Omental fat pad (tissue), 4 donors: ENCODE results near the gene ZNF544. TPM values are rescaled to one million over a fixed set of nuclear protein-coding genes. Genes with fewer than 3 reads are reported as not detected.

Experiments used
- ATAC-seq: fragments of 150-250 bp; one replicate; pipeline ENCODE4 v1.9.1; 2016; ENCODE audit warnings: mild to moderate bottlenecking, moderate library complexity; ENCODE audit not compliant: low FRiP score
- DNase-seq: peaks from one replicate; pipeline ENCODE4 v3.0.0-alpha.2; 2019; ENCODE audit warnings: low spot score
- total RNA-seq, 4 donors: library from RNA; depleted of rRNA; stranded (reverse); fragments of >200 nt; gene quantifications; one replicate each; pipeline ENCODE4 v1.1.0, GENCODE V29; 2016
- TF ChIP-seq, protein P1 (sequence below), 3 donors: fragments of 450-650 bp; IDR thresholded peaks; one replicate each; pipeline ENCODE4 v1.5.1; 2016 to 2017; ENCODE audit warnings: antibody characterized with exemption in 3 of 3, mild to moderate bottlenecking in 3 of 3, moderate library complexity in 2 of 3

ZNF544 gene
- total RNA-seq, 4 donors from 2014 or later = 21.2 to 31.2 (median 28.4) TPM

- TF ChIP-seq, protein P1, sequence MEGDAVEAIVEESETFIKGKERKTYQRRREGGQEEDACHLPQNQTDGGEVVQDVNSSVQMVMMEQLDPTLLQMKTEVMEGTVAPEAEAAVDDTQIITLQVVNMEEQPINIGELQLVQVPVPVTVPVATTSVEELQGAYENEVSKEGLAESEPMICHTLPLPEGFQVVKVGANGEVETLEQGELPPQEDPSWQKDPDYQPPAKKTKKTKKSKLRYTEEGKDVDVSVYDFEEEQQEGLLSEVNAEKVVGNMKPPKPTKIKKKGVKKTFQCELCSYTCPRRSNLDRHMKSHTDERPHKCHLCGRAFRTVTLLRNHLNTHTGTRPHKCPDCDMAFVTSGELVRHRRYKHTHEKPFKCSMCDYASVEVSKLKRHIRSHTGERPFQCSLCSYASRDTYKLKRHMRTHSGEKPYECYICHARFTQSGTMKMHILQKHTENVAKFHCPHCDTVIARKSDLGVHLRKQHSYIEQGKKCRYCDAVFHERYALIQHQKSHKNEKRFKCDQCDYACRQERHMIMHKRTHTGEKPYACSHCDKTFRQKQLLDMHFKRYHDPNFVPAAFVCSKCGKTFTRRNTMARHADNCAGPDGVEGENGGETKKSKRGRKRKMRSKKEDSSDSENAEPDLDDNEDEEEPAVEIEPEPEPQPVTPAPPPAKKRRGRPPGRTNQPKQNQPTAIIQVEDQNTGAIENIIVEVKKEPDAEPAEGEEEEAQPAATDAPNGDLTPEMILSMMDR (IDR thresholded peaks at IDR 0.05) = no peak
- ATAC-seq = no peak
- no peak for DNase-seq
These were observed 24.8 kb upstream of the ZNF544 start for GRCh38 chr19:58203814-58204475.

DNA sequence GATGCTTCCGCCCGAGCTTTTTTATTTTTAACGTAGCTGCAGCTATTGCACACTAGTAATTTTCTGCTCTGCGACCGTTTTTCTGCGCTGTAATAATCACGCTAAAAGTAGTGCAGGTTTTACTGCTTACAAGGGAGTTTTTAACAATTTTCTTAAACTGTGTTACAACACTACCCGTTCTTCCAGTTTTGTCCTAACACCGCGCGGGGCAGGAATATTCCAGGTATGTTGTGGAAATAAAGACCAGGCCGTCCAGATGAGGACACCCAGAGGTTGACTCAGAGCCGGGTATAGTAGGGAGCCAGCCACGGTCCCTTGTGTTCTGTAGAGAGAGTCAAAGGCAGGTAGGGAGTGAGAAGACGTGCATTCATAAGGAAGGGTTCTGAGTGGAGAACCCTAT is 24.1 kb upstream of the ZNF544 start:
- no peak for ATAC-seq
- TF ChIP-seq, protein P1 (IDR thresholded peaks at IDR 0.05) = no peak
- DNase-seq = no peak

DNA sequence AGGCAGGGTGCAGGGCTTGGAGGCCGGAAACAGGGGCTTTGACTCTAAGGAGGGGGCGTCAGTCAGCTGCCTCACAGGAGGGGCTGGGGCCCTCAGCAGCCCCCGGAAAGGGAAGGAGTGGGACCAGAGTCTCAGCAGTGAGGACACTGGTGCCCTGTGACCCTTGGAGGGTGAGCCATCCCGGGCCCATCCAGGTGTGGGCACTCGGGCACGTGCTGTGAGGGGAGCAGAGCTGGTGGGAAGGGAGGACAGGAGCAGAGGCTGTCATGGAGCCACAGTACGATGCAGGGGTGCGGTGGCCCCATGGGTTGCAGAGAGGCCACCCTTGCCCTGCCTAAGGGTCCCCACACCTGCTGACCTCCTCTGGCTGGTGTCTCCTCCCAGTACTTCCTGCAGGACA is 19.1 kb upstream of the ZNF544 start:
- TF ChIP-seq, protein P1 (IDR thresholded peaks at IDR 0.05) = no peak
- DNase-seq = no peak
- no peak for ATAC-seq

GRCh38 chr19:58212336-58213074 is 16.2 kb upstream of the ZNF544 start:
- ATAC-seq = no peak
- no peak for DNase-seq
- TF ChIP-seq, protein P1 (IDR thresholded peaks at IDR 0.05) = no peak

- DNase-seq (no peak), ATAC-seq (no peak)
- TF ChIP-seq, protein P1 (IDR thresholded peaks at IDR 0.05) = no peak
These were observed 15.7 kb upstream of the ZNF544 start for GRCh38 chr19:58213075-58213369.

DNA sequence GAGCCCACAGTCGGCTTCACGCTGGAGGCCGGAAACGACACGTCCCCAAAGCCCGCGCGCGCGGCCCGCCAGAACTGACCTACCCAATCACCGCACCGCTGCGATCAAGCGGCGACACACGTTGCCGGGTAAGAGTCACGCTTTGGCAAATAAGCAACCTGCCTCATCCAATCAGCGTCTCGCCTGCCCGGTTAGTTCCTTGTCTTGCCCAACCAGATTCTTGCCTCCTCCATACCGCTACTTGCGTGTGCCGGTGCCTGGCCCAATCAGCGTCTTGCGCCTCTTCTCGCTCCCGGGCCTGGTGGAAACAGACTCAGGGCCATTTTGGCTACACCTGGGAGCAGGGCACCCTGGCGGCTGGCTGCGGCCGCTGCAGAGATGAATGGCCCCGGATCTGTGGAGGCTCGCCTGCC is 11.6 kb upstream of the ZNF544 start:
- ATAC-seq (no peak), DNase-seq (no peak)
- TF ChIP-seq, protein P1 (IDR thresholded peaks at IDR 0.05) = no peak
